CD14-positive monocyte (primary cell): ENCODE results near the gene MBP. TPM values are rescaled to one million over a fixed set of nuclear protein-coding genes. Genes with fewer than 3 reads are reported as not detected.
A peak's percentile ranks its signal among the peaks of the same experiment; 100 is the strongest.

ENCODE experiments used
- DNase-seq, 3 donors: peaks; one replicate each; pipeline ENCODE4 v3.0.0-alpha.2; 2011 to 2022
- H2AFZ ChIP-seq: 2 replicates; pipeline ENCODE4 v1.6.0; 2012; ENCODE audit warnings: mild to moderate bottlenecking, low read depth, low read length, inconsistent platforms; ENCODE audit not compliant: insufficient read depth, poor library complexity, severe bottlenecking
- H3K27ac ChIP-seq, 2 donors: 1 replicate in 1 of 2; 2 replicates in 1 of 2; pipeline ENCODE4 v1.5.1; 2012 to 2013; ENCODE audit warnings: low read length in 2 of 2, control low read depth in 1 of 2, inconsistent platforms in 1 of 2, low read depth in 1 of 2, mild to moderate bottlenecking in 1 of 2
- H3K27me3 ChIP-seq, 2 donors: one replicate each; pipeline versions ENCODE4 v1.6.0 to v1.6.1; 2011 to 2013; ENCODE audit warnings: low read length in 2 of 2; ENCODE audit not compliant: control insufficient read depth in 2 of 2, insufficient read depth in 2 of 2
- H3K36me3 ChIP-seq, 2 donors: replicated peaks in 1 of 2; 1 replicate in 1 of 2; 2 replicates in 1 of 2; pipeline versions ENCODE4 v1.5.1 to v1.6.1; 2012 to 2013; ENCODE audit warnings: low read length in 2 of 2, control low read depth in 1 of 2, inconsistent platforms in 1 of 2, mild to moderate bottlenecking in 1 of 2; ENCODE audit not compliant: insufficient read depth in 2 of 2, control insufficient read depth in 1 of 2
- H3K4me1 ChIP-seq, 2 donors: 1 replicate in 1 of 2; 2 replicates in 1 of 2; pipeline versions ENCODE4 v1.5.1 to v1.6.1; 2012 to 2013; ENCODE audit warnings: low read length in 2 of 2, control low read depth in 1 of 2, inconsistent platforms in 1 of 2, mild to moderate bottlenecking in 1 of 2, moderate library complexity in 1 of 2; ENCODE audit not compliant: insufficient read depth in 2 of 2, control insufficient read depth in 1 of 2
- H3K4me2 ChIP-seq: replicated peaks from 2 replicates; pipeline ENCODE3; 2012; ENCODE audit warnings: low read length, moderate library complexity, mild to moderate bottlenecking; ENCODE audit not compliant: poor library complexity, severe bottlenecking; ENCODE audit errors: extremely low read depth
- H3K4me3 ChIP-seq, 3 experiments: fragments of 200-600 bp in 1 of 3; sonication (generic) in 1 of 3; replicated peaks in 1 of 3; 1 replicate in 2 of 3; 2 replicates in 1 of 3; pipeline ENCODE4 v1.5.1; 2011 to 2013; ENCODE audit warnings: low read length in 3 of 3, mild to moderate bottlenecking in 3 of 3, control low read depth in 2 of 3, low read depth in 2 of 3, inconsistent platforms in 1 of 3, moderate library complexity in 1 of 3
- H3K79me2 ChIP-seq: 2 replicates; pipeline ENCODE4 v1.6.0; 2012; ENCODE audit warnings: mild to moderate bottlenecking, control low read depth, inconsistent platforms, low read length, moderate library complexity; ENCODE audit not compliant: insufficient read depth
- H3K9ac ChIP-seq: 2 replicates; pipeline ENCODE4 v1.6.0; 2017; ENCODE audit warnings: low read length, mild to moderate bottlenecking; ENCODE audit not compliant: insufficient read depth, poor library complexity, severe bottlenecking
- H3K9me3 ChIP-seq, 2 donors: replicated peaks in 1 of 2; 1 replicate in 1 of 2; 2 replicates in 1 of 2; pipeline versions ENCODE4 v1.5.1 to v1.6.1; 2012 to 2013; ENCODE audit warnings: low read length in 2 of 2, control low read depth in 1 of 2; ENCODE audit not compliant: control insufficient read depth in 1 of 2, insufficient read depth in 1 of 2
- H4K20me1 ChIP-seq: 2 replicates; pipeline ENCODE4 v1.6.0; 2012; ENCODE audit warnings: mild to moderate bottlenecking, low read length, control low read depth, moderate library complexity; ENCODE audit not compliant: insufficient read depth
- H3K27ac Mint-ChIP-seq, 7 donors: one replicate each; pipeline ENCODE4 v1.8.0; 2020; ENCODE audit warnings: mild to moderate bottlenecking in 7 of 7, mixed read lengths in 7 of 7, moderate library complexity in 6 of 7, inconsistent platforms in 2 of 7
- H3K27me3 Mint-ChIP-seq, 3 donors: one replicate each; pipeline ENCODE4 v1.8.0; 2021 to 2022; ENCODE audit warnings: low read depth in 3 of 3, mild to moderate bottlenecking in 3 of 3, mixed read lengths in 3 of 3, moderate library complexity in 3 of 3, inconsistent platforms in 1 of 3
- H3K36me3 Mint-ChIP-seq, 2 donors: one replicate each; pipeline ENCODE4 v1.8.0; 2020; ENCODE audit warnings: mixed read lengths in 2 of 2, inconsistent platforms in 1 of 2, mild to moderate bottlenecking in 1 of 2
- H3K4me1 Mint-ChIP-seq: one replicate; pipeline ENCODE4 v1.8.0; 2020; ENCODE audit warnings: mild to moderate bottlenecking, mixed read lengths
- H3K4me3 Mint-ChIP-seq, 2 donors: one replicate each; pipeline ENCODE4 v1.8.0; 2020; ENCODE audit warnings: mild to moderate bottlenecking in 2 of 2, mixed read lengths in 2 of 2, moderate library complexity in 1 of 2
- H3K9me3 Mint-ChIP-seq, 7 donors: one replicate each; pipeline ENCODE4 v1.8.0; 2020 to 2022; ENCODE audit warnings: mixed read lengths in 7 of 7, mild to moderate bottlenecking in 6 of 7, moderate library complexity in 6 of 7, inconsistent platforms in 2 of 7
- CTCF ChIP-seq: fragments of 200-600 bp; IDR thresholded peaks from one replicate; pipeline ENCODE4 v1.8.0; 2022; ENCODE audit warnings: antibody characterized with exemption, mild to moderate bottlenecking
- WGBS: methylation state at CpG from one replicate; pipeline ENCODE4 v1.1.5; 2013; ENCODE audit warnings: missing lambda C conversion rate; ENCODE audit not compliant: insufficient coverage; 5-methylcytosine and 5-hydroxymethylcytosine counted together
- intact Hi-C, 2 donors: fragments of 100-400 bp; cut with micrococcal nuclease; formaldehyde crosslinking; loops; one replicate each; pipeline versions ENCODE4 v1.15.0 to v1.15.1; 2023
- polyA plus RNA-seq, 3 donors: library from polyadenylated mRNA; depleted of rRNA in 1 of 3; unstranded in 2 of 3; stranded (reverse) in 1 of 3; fragments of 300-500 nt in 2 of 3; fragments of >200 nt in 1 of 3; fragmentation: Illumina TruSeq in 2 of 3; gene quantifications; 1 replicate in 2 of 3; 2 replicates in 1 of 3; pipeline ENCODE4 v1.2.3, GENCODE V29; 2012 to 2021

Gene MBP
- polyA plus RNA-seq, 3 donors: 47.7 to 81.0 (median 50.4) TPM

GRCh38 chr18:77046994-77047393 lies 85.6 kb downstream of the MBP start:
- H3K27me3 ChIP-seq: no peaks in the 10 kb centered on the region
- H3K4me1 Mint-ChIP-seq: peaks cover 2% of the 10 kb centered on the region
- peaks cover 90% of the 10 kb centered on the region for H3K79me2 ChIP-seq
- peak overlapping the region in 2 of 7 donors; percentile 17 to 33 for H3K27ac Mint-ChIP-seq
- H3K27me3 Mint-ChIP-seq: no peaks in the 10 kb centered on the region
- peaks cover 66% of the 10 kb centered on the region for H4K20me1 ChIP-seq
- no peaks in the 10 kb centered on the region for H3K4me1 ChIP-seq
- H2AFZ ChIP-seq: no peak overlapping the region
- no peak overlapping the region for H3K4me3 Mint-ChIP-seq
- intact Hi-C loops: no loop called here
- 96% methylated on average over 15 of the region's 17 CpGs for WGBS
- H3K4me2 ChIP-seq: no peak overlapping the region
- peaks cover 0 to 4% (median 0%) of the 10 kb centered on the region in 7 donors for H3K9me3 Mint-ChIP-seq
- no peak for TF ChIP-seq CTCF
- no peaks in the 10 kb centered on the region for H3K9me3 ChIP-seq
- peaks cover 63 to 74% of the 10 kb centered on the region in 2 donors for H3K36me3 Mint-ChIP-seq
- no peak for DNase-seq
- no peak overlapping the region for H3K27ac ChIP-seq
- H3K4me3 ChIP-seq: no peak overlapping the region
- peaks cover 32 to 70% of the 10 kb centered on the region in 2 donors for H3K36me3 ChIP-seq
- no peak overlapping the region for H3K9ac ChIP-seq

GRCh38 chr18:77046409-77046808 lies 86.2 kb downstream of the MBP start:
- peaks cover 69% of the 10 kb centered on the region for H4K20me1 ChIP-seq
- intact Hi-C loops: no loop called here
- H3K27ac ChIP-seq: no peak overlapping the region
- no peak overlapping the region for H3K4me2 ChIP-seq
- H3K27ac Mint-ChIP-seq: peak overlapping the region in 3 of 7 donors; percentile 33 to 57 (median 39)
- no peaks in the 10 kb centered on the region for H3K4me1 ChIP-seq
- peaks cover 0 to 4% (median 0%) of the 10 kb centered on the region in 7 donors for H3K9me3 Mint-ChIP-seq
- WGBS: 75% methylated on average over 4 of the region's 9 CpGs
- no peak overlapping the region for H3K4me3 Mint-ChIP-seq
- H3K9ac ChIP-seq: no peak overlapping the region
- H3K27me3 Mint-ChIP-seq: no peaks in the 10 kb centered on the region
- H3K9me3 ChIP-seq: no peaks in the 10 kb centered on the region
- DNase-seq: no peak
- peaks cover 88% of the 10 kb centered on the region for H3K79me2 ChIP-seq
- peaks cover 2% of the 10 kb centered on the region for H3K4me1 Mint-ChIP-seq
- H3K4me3 ChIP-seq: no peak overlapping the region
- peaks cover 32 to 67% of the 10 kb centered on the region in 2 donors for H3K36me3 ChIP-seq
- TF ChIP-seq CTCF: no peak
- no peak overlapping the region for H2AFZ ChIP-seq
- no peaks in the 10 kb centered on the region for H3K27me3 ChIP-seq
- H3K36me3 Mint-ChIP-seq: peaks cover 57 to 70% of the 10 kb centered on the region in 2 donors
